ENCODE results near the gene LIMK1.

- TF ChIP-seq CTCF (conservative IDR thresholded peaks at IDR 0.05; ENCODE audit: low read length), result no peak
- TF ChIP-seq EZH2phosphoT487 (IDR thresholded peaks at IDR 0.05; ENCODE audit: borderline replicate concordance), result no peak
Observed at GRCh38 chr7:74078461-74078860, 5.1 kb upstream of the LIMK1 start.
